Measurements from ENCODE around the gene TANGO6.
"Not testable (repeated sequence)": the region's sequence is repeated elsewhere in the genome, so short reads cannot be mapped to it uniquely, and the experiment has no call there.

Gene TANGO6

DNA sequence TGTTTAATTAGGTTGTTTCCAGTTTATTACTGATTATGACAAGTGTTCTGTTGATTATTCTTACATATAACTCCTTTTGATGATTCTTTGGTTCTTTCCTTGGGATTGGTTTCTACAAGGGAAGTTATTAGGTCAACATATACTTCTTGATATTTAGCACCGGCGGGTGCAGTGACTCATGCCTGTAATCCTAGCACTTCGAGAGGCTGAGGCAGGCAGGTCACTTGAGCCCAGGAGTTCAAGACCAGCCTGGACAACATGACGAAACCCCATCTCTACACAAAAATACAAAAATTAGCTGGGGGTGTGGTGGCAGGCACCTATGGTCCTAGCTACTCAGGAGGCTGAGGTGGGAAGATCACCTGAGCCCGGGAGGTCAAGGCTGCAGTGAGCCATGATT, 141.9 kb downstream of the TANGO6 start:
- H3K9me3 ChIP-seq (ENCODE audit: control insufficient read depth, low read length), result no peaks in the 10 kb centered on the region
- no peaks in the 10 kb centered on the region for H3K79me2 ChIP-seq
- no peak overlapping the region for H3K4me3 ChIP-seq (ENCODE audit: low read depth, low read length)
- H3K9ac ChIP-seq, result no peak overlapping the region
- H3K27ac ChIP-seq, result no peak overlapping the region
- TF ChIP-seq, protein P1, sequence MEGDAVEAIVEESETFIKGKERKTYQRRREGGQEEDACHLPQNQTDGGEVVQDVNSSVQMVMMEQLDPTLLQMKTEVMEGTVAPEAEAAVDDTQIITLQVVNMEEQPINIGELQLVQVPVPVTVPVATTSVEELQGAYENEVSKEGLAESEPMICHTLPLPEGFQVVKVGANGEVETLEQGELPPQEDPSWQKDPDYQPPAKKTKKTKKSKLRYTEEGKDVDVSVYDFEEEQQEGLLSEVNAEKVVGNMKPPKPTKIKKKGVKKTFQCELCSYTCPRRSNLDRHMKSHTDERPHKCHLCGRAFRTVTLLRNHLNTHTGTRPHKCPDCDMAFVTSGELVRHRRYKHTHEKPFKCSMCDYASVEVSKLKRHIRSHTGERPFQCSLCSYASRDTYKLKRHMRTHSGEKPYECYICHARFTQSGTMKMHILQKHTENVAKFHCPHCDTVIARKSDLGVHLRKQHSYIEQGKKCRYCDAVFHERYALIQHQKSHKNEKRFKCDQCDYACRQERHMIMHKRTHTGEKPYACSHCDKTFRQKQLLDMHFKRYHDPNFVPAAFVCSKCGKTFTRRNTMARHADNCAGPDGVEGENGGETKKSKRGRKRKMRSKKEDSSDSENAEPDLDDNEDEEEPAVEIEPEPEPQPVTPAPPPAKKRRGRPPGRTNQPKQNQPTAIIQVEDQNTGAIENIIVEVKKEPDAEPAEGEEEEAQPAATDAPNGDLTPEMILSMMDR (IDR thresholded peaks at IDR 0.05), result no peak
- H3K4me2 ChIP-seq (ENCODE audit: low read length), result no peak overlapping the region
- H3K27me3 ChIP-seq (ENCODE audit: control insufficient read depth, insufficient read depth, low read length), result no peaks in the 10 kb centered on the region
- H3K36me3 ChIP-seq (ENCODE audit: control insufficient read depth, insufficient read depth, low read length), result no peaks in the 10 kb centered on the region
- H3K4me1 ChIP-seq, result peaks cover 5% of the 10 kb centered on the region
- no peak overlapping the region for H2AFZ ChIP-seq

DNA sequence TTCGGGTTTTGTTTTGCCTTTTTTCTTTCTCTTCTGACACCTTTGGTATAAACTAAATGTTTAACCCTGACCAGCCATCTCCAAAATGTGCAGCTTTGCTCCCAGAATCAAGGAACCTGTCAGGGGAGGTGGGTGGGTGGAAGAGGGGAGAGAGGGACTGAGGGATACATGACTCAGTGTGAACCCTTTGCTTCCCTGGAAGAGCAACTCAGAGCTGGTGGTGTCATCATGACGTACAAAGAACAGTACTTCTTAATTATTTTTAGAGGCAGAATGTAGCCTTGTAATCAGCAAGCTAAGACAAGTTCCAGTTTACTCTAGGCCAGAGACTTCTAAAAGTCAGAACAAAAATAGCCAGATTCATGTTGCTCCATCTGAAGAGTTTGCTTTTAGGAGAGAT, 142.5 kb downstream of the TANGO6 start:
- Histone ChIP-seq H3K4me1 (peaks cover 5% of the 10 kb centered on the region), H2AFZ (no peak overlapping the region), H3K9ac (no peak overlapping the region), H3K79me2 (no peaks in the 10 kb centered on the region), H3K4me3 (ENCODE audit: low read depth, low read length) (no peak overlapping the region), H3K9me3 (ENCODE audit: control insufficient read depth, low read length) (no peaks in the 10 kb centered on the region), H3K27me3 (ENCODE audit: control insufficient read depth, insufficient read depth, low read length) (no peaks in the 10 kb centered on the region), H3K36me3 (ENCODE audit: control insufficient read depth, insufficient read depth, low read length) (no peaks in the 10 kb centered on the region), H3K27ac (no peak overlapping the region), H3K4me2 (ENCODE audit: low read length) (no peak overlapping the region)
- TF ChIP-seq, protein P1 (IDR thresholded peaks at IDR 0.05), result no peak

DNA sequence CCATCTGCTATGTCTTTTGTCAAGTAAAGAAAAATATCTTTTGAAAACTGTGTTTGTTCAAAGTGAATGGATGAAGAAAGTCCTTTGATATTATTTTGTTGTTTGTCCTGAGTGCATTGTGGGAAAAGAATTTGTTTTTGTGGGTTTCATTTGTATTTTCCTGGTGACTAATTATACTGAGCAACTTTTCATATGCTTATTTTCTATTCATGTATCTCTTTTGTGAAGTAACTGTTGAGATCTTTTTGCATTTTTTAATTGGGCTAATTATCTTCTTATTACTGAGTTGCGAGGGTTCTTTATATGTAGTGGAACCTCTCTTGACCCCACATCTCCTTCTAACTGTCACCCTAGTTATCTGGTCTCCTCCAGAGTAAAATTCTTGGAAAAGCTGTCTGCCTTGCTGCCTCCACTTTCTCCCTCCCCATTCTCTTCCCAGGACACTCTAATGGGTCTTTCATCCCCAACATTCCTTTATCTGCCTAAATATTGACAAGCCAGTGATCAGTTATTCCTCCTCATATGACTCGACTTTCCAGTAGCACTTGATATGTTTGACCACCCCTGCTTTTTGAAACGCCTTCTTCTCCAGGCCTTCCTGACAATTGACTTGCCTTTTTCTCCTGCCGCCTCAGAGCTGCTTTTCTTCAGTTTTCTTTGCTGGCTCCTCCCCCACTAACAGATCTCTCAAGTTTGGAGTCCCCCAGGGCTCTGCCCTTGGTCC, 144.6 kb downstream of the TANGO6 start:
- TF ChIP-seq, protein P1 (IDR thresholded peaks at IDR 0.05), result no peak

GRCh38 chr16:68990172-68990845, 147.0 kb downstream of the TANGO6 start:
- H3K4me3 ChIP-seq (ENCODE audit: low read depth, low read length); H3K9ac ChIP-seq; H3K9me3 ChIP-seq (ENCODE audit: control insufficient read depth, low read length); H3K36me3 ChIP-seq (ENCODE audit: control insufficient read depth, insufficient read depth, low read length); H3K27ac ChIP-seq; H3K27me3 ChIP-seq (ENCODE audit: control insufficient read depth, insufficient read depth, low read length); H3K4me2 ChIP-seq (ENCODE audit: low read length); H3K4me1 ChIP-seq; H3K79me2 ChIP-seq: not testable (repeated sequence)
- H2AFZ ChIP-seq, result peak overlapping the region; percentile 18

More for the DNA sequence above, 144.6 kb downstream of the TANGO6 start:
- Histone ChIP-seq H3K9ac (no peak overlapping the region), H3K27me3 (ENCODE audit: control insufficient read depth, insufficient read depth, low read length) (no peaks in the 10 kb centered on the region), H2AFZ (no peak overlapping the region), H3K4me1 (peaks cover 5% of the 10 kb centered on the region), H3K4me3 (ENCODE audit: low read depth, low read length) (no peak overlapping the region), H3K27ac (no peak overlapping the region), H3K79me2 (no peaks in the 10 kb centered on the region), H3K9me3 (ENCODE audit: control insufficient read depth, low read length) (no peaks in the 10 kb centered on the region), H3K36me3 (ENCODE audit: control insufficient read depth, insufficient read depth, low read length) (no peaks in the 10 kb centered on the region), H3K4me2 (ENCODE audit: low read length) (no peak overlapping the region)

DNA sequence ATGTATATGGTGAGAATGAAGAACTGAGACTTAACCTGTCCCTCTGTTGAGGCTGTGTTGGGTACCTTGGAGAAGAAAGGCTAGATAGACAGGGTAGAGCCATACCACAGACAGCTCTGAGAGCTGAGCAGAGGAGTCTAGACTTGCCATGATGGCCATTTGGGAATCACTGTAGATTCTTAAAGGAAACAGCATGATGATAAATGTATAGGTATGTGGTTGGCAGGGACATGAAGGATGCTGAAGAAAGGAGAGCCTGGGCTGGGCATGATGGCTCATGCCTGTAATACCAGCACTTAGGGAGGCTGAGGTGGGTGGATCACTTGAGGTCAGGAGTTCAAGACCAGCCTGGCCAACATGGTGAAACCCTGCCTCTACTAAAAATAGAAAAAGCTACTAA, 147.7 kb downstream of the TANGO6 start:
- no peaks in the 10 kb centered on the region for H3K36me3 ChIP-seq (ENCODE audit: control insufficient read depth, insufficient read depth, low read length)
- no peaks in the 10 kb centered on the region for H3K9me3 ChIP-seq (ENCODE audit: control insufficient read depth, low read length)
- H3K4me2 ChIP-seq (ENCODE audit: low read length), result no peak overlapping the region
- peaks cover 5% of the 10 kb centered on the region for H3K4me1 ChIP-seq
- TF ChIP-seq, protein P1 (IDR thresholded peaks at IDR 0.05), result no peak
- no peaks in the 10 kb centered on the region for H3K27me3 ChIP-seq (ENCODE audit: control insufficient read depth, insufficient read depth, low read length)
- H3K79me2 ChIP-seq, result no peaks in the 10 kb centered on the region
- no peak overlapping the region for H3K9ac ChIP-seq
- H3K4me3 ChIP-seq (ENCODE audit: low read depth, low read length), result no peak overlapping the region
- no peak overlapping the region for H3K27ac ChIP-seq
- H2AFZ ChIP-seq, result no peak overlapping the region
